DMS114 treated with DMSO at 0.1 percent for 48 hours (cell line): ENCODE measurements around the gene LGALS7.
A peak's percentile ranks its signal among the peaks of the same experiment; 100 is the strongest.

Experiments used
- DNase-seq: peaks from one replicate; lab custom pipeline; 2025; ENCODE audit not compliant: unreplicated experiment; lab: John Stamatoyannopoulos, UW

The LGALS7 gene

GRCh38 chr19:38740932-38741331, 32.4 kb downstream of the LGALS7 start:
- DNase-seq, result no peak

GRCh38 chr19:38740257-38740592, 33.1 kb downstream of the LGALS7 start:
- DNase-seq, result no peak

GRCh38 chr19:38739440-38740256, 33.7 kb downstream of the LGALS7 start:
- no peak for DNase-seq

- no peak for DNase-seq
Observed at GRCh38 chr19:38737921-38738737, 35.2 kb downstream of the LGALS7 start.

GRCh38 chr19:38737281-38737865, 35.9 kb downstream of the LGALS7 start:
- no peak for DNase-seq

GRCh38 chr19:38736413-38737280, 36.7 kb downstream of the LGALS7 start:
- peak; percentile 28 for DNase-seq

GRCh38 chr19:38736036-38736412, 37.3 kb downstream of the LGALS7 start:
- DNase-seq, result no peak

GRCh38 chr19:38735257-38735686, 38.0 kb downstream of the LGALS7 start:
- DNase-seq, result no peak

GRCh38 chr19:38734426-38735256, 38.7 kb downstream of the LGALS7 start:
- no peak for DNase-seq

- no peak for DNase-seq
Observed at GRCh38 chr19:38734176-38734425, 39.2 kb downstream of the LGALS7 start.

GRCh38 chr19:38733493-38734175, 39.7 kb downstream of the LGALS7 start:
- no peak for DNase-seq

- DNase-seq, result no peak
Observed at GRCh38 chr19:38733241-38733492, 40.1 kb downstream of the LGALS7 start.

- DNase-seq, result no peak
Observed at GRCh38 chr19:38731654-38732301, 41.5 kb downstream of the LGALS7 start.

- no peak for DNase-seq
Observed at GRCh38 chr19:38730731-38731589, 42.4 kb downstream of the LGALS7 start.

- DNase-seq, result no peak
Observed at GRCh38 chr19:38730470-38730730, 42.9 kb downstream of the LGALS7 start.

- DNase-seq, result peak; percentile 17
Observed at GRCh38 chr19:38729653-38730469, 43.5 kb downstream of the LGALS7 start.

- DNase-seq, result no peak
Observed at GRCh38 chr19:38728752-38729541, 44.4 kb downstream of the LGALS7 start.
